SK-N-SH treated with all-trans-retinoic acid at 6 μM for 48 hours (cell line): ENCODE measurements around the gene PLA1A.

Source experiments
- ATAC-seq: fragments of 200-7000 bp; cut with Tn5 transposase; 3 replicates; pipeline ENCODE4 v1.9.1; 2020; ENCODE audit warnings: mild to moderate bottlenecking, moderate library complexity
- ARNTL ChIP-seq: fragments of 450-650 bp; formaldehyde crosslinking; IDR thresholded peaks from 2 replicates; pipeline ENCODE4 v1.5.0; 2020; ENCODE audit warnings: low read depth, mild to moderate bottlenecking, moderate library complexity, borderline replicate concordance
- BACH2 ChIP-seq: fragments of 250-450 bp; sonication (Bioruptor Pico); IDR thresholded peaks from 2 replicates; pipeline ENCODE4 v1.9.0; 2021; ENCODE audit warnings: mild to moderate bottlenecking, borderline replicate concordance
- CSDC2 ChIP-seq: fragments of 250-450 bp; sonication (Bioruptor Pico); IDR thresholded peaks from 2 replicates; pipeline ENCODE4 v1.5.0; 2020; ENCODE audit warnings: mild to moderate bottlenecking, moderate library complexity
- ESRRG ChIP-seq: fragments of 250-450 bp; sonication (Bioruptor Pico); IDR thresholded peaks from 2 replicates; pipeline ENCODE4 v1.6.1; 2021; ENCODE audit warnings: mild to moderate bottlenecking
- GLIS3 ChIP-seq: fragments of 250-450 bp; sonication (Bioruptor Pico); IDR thresholded peaks from 2 replicates; pipeline ENCODE4 v1.5.0; 2020; ENCODE audit warnings: mild to moderate bottlenecking, moderate library complexity
- ISL1 ChIP-seq: fragments of 250-450 bp; sonication (Bioruptor Pico); IDR thresholded peaks from 2 replicates; pipeline ENCODE4 v2.1.2; 2022; ENCODE audit warnings: mild to moderate bottlenecking, moderate library complexity
- OSR1 ChIP-seq: fragments of 250-450 bp; sonication (Bioruptor Pico); IDR thresholded peaks from 2 replicates; pipeline ENCODE4 v1.8.0; 2022; ENCODE audit warnings: moderate library complexity, mild to moderate bottlenecking, inconsistent platforms
- PPARA ChIP-seq: fragments of 250-450 bp; sonication (Bioruptor Pico); IDR thresholded peaks from 2 replicates; pipeline ENCODE4 v1.5.0; 2020; ENCODE audit warnings: mild to moderate bottlenecking, borderline replicate concordance
- RARB ChIP-seq: fragments of 250-450 bp; sonication (Bioruptor Pico); IDR thresholded peaks from 2 replicates; pipeline ENCODE4 v1.8.0; 2021; ENCODE audit warnings: mild to moderate bottlenecking, moderate library complexity
- SNAI2 ChIP-seq: fragments of 250-450 bp; sonication (Bioruptor Pico); IDR thresholded peaks from 2 replicates; pipeline ENCODE4 v1.5.0; 2020; ENCODE audit warnings: mild to moderate bottlenecking, moderate library complexity
- TCF4 ChIP-seq: fragments of 250-450 bp; sonication (Bioruptor Pico); IDR thresholded peaks from 2 replicates; pipeline ENCODE4 v1.8.0; 2021; ENCODE audit warnings: mild to moderate bottlenecking, moderate library complexity, borderline replicate concordance
- TOX ChIP-seq: fragments of 250-450 bp; sonication (Bioruptor Pico); IDR thresholded peaks from 2 replicates; pipeline ENCODE4 v1.8.0; 2021; ENCODE audit warnings: mild to moderate bottlenecking, moderate library complexity, borderline replicate concordance
- ZC3H10 ChIP-seq: fragments of 250-450 bp; sonication (Bioruptor Pico); IDR thresholded peaks from 2 replicates; pipeline ENCODE4 v1.5.1; 2021; ENCODE audit warnings: mild to moderate bottlenecking, moderate library complexity
- ZFP3 ChIP-seq: fragments of 250-450 bp; sonication (Bioruptor Pico); IDR thresholded peaks from 2 replicates; pipeline ENCODE4 v1.5.0; 2020; ENCODE audit warnings: mild to moderate bottlenecking, moderate library complexity
- ZFP30 ChIP-seq: fragments of 450-650 bp; formaldehyde crosslinking; IDR thresholded peaks from 2 replicates; pipeline ENCODE4 v1.5.0; 2022; ENCODE audit warnings: mild to moderate bottlenecking, moderate library complexity
- ZNF565 ChIP-seq: fragments of 450-650 bp; formaldehyde crosslinking; conservative IDR thresholded peaks from 2 replicates; pipeline ENCODE4 v1.5.0; 2020; ENCODE audit warnings: low read depth, mild to moderate bottlenecking, moderate library complexity
- ZNF70 ChIP-seq: fragments of 450-650 bp; formaldehyde crosslinking; IDR thresholded peaks from 2 replicates; pipeline ENCODE4 v1.5.0; 2020; ENCODE audit warnings: mild to moderate bottlenecking, moderate library complexity
- ZNF8 ChIP-seq: fragments of 450-650 bp; formaldehyde crosslinking; IDR thresholded peaks from 2 replicates; pipeline ENCODE4 v1.5.0; 2020; ENCODE audit warnings: mild to moderate bottlenecking, moderate library complexity
- TF ChIP-seq, protein P1 (sequence below): fragments of 250-450 bp; sonication (Bioruptor Pico); IDR thresholded peaks from 2 replicates; pipeline ENCODE4 v1.5.0; 2020; ENCODE audit warnings: mild to moderate bottlenecking, moderate library complexity
- TF ChIP-seq, protein P2 (sequence below): fragments of 250-450 bp; sonication (Bioruptor Pico); IDR thresholded peaks from 2 replicates; pipeline ENCODE4 v1.8.0; 2021; ENCODE audit warnings: low read depth, mild to moderate bottlenecking, moderate library complexity, borderline replicate concordance
- TF ChIP-seq, protein P3 (sequence below): fragments of 250-450 bp; sonication (Bioruptor Pico); IDR thresholded peaks from 2 replicates; pipeline ENCODE4 v1.5.1; 2020; ENCODE audit warnings: low read depth, mild to moderate bottlenecking, moderate library complexity
- TF ChIP-seq, protein P4 (sequence below): fragments of 250-450 bp; sonication (Bioruptor Pico); IDR thresholded peaks from 2 replicates; pipeline ENCODE4 v1.5.1; 2021; ENCODE audit warnings: mild to moderate bottlenecking, moderate library complexity
- TF ChIP-seq, protein P5 (sequence below): fragments of 250-450 bp; sonication (Bioruptor Pico); IDR thresholded peaks from 2 replicates; pipeline ENCODE4 v1.8.0; 2020; ENCODE audit warnings: mild to moderate bottlenecking, moderate library complexity, borderline replicate concordance

PLA1A gene

DNA sequence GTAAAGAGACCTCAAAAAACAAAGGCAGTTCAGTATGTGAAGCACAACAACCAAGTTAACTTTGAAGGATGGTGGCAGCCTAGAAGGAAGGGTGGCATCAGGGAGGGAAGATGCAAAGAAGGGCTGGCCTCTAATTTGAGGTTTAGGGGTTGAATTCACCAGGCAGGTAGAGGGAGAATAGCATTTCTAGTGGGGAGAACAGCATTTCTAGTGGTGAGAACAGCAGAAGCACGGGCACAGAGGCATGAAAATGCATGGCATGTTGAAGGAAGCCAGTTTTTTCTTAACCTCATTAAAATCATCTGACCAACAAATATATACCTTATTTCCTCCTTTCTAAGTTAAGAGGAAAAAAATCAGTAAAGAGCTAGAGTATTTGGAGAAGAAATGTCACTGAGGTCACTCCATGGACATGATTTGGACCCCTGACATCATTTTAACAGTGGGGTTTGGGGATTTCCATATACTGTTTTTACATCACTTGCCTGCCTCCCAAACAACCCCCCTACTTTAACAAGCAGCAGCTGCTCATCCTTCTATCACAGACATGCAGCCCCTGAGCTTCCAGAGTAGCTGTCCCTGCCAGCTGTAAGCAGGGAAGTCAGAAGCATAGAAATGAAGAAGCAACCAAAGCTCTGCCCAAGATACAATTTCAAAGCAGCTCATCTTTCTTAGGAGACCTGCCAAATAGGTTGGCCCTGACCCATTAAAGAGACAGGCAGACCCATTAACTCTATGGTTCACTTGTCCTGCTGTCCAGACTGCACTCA, 65.1 kb downstream of the PLA1A start:
- TF ChIP-seq ARNTL (CRISPR knock-in tag) (no peak), TOX (CRISPR knock-in tag) (no peak), ISL1 (peak; percentile 48; the same call in 1 of the 2 replicates), ZNF8 (CRISPR knock-in tag) (no peak), ZNF565 (CRISPR knock-in tag) (no peak), TCF4 (CRISPR knock-in tag) (no peak), SNAI2 (CRISPR knock-in tag) (no peak), PPARA (no peak), ESRRG (CRISPR knock-in tag) (no peak), ZFP30 (CRISPR knock-in tag) (no peak), OSR1 (CRISPR knock-in tag) (no peak), RARB (CRISPR knock-in tag) (no peak), GLIS3 (CRISPR knock-in tag) (0 out of 2 replicates have a peak, but pooled peaks have one; percentile 47), ZFP3 (CRISPR knock-in tag) (no peak), CSDC2 (CRISPR knock-in tag) (0 out of 2 replicates have a peak, but pooled peaks have one; percentile 38), ZC3H10 (no peak), ZNF70 (no peak), BACH2 (CRISPR knock-in tag) (no peak)
- TF ChIP-seq, protein P1, sequence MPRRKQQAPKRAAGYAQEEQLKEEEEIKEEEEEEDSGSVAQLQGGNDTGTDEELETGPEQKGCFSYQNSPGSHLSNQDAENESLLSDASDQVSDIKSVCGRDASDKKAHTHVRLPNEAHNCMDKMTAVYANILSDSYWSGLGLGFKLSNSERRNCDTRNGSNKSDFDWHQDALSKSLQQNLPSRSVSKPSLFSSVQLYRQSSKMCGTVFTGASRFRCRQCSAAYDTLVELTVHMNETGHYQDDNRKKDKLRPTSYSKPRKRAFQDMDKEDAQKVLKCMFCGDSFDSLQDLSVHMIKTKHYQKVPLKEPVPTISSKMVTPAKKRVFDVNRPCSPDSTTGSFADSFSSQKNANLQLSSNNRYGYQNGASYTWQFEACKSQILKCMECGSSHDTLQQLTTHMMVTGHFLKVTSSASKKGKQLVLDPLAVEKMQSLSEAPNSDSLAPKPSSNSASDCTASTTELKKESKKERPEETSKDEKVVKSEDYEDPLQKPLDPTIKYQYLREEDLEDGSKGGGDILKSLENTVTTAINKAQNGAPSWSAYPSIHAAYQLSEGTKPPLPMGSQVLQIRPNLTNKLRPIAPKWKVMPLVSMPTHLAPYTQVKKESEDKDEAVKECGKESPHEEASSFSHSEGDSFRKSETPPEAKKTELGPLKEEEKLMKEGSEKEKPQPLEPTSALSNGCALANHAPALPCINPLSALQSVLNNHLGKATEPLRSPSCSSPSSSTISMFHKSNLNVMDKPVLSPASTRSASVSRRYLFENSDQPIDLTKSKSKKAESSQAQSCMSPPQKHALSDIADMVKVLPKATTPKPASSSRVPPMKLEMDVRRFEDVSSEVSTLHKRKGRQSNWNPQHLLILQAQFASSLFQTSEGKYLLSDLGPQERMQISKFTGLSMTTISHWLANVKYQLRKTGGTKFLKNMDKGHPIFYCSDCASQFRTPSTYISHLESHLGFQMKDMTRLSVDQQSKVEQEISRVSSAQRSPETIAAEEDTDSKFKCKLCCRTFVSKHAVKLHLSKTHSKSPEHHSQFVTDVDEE (CRISPR knock-in tag): 0 out of 2 replicates have a peak, but pooled peaks have one; percentile 40
- TF ChIP-seq, protein P2, sequence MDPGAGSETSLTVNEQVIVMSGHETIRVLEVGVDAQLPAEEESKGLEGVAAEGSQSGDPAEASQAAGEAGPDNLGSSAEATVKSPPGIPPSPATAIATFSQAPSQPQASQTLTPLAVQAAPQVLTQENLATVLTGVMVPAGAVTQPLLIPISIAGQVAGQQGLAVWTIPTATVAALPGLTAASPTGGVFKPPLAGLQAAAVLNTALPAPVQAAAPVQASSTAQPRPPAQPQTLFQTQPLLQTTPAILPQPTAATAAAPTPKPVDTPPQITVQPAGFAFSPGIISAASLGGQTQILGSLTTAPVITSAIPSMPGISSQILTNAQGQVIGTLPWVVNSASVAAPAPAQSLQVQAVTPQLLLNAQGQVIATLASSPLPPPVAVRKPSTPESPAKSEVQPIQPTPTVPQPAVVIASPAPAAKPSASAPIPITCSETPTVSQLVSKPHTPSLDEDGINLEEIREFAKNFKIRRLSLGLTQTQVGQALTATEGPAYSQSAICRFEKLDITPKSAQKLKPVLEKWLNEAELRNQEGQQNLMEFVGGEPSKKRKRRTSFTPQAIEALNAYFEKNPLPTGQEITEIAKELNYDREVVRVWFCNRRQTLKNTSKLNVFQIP: no peak
- TF ChIP-seq, protein P3, sequence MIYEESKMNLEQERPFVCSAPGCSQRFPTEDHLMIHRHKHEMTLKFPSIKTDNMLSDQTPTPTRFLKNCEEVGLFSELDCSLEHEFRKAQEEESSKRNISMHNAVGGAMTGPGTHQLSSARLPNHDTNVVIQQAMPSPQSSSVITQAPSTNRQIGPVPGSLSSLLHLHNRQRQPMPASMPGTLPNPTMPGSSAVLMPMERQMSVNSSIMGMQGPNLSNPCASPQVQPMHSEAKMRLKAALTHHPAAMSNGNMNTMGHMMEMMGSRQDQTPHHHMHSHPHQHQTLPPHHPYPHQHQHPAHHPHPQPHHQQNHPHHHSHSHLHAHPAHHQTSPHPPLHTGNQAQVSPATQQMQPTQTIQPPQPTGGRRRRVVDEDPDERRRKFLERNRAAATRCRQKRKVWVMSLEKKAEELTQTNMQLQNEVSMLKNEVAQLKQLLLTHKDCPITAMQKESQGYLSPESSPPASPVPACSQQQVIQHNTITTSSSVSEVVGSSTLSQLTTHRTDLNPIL: no peak
- TF ChIP-seq, protein P4, sequence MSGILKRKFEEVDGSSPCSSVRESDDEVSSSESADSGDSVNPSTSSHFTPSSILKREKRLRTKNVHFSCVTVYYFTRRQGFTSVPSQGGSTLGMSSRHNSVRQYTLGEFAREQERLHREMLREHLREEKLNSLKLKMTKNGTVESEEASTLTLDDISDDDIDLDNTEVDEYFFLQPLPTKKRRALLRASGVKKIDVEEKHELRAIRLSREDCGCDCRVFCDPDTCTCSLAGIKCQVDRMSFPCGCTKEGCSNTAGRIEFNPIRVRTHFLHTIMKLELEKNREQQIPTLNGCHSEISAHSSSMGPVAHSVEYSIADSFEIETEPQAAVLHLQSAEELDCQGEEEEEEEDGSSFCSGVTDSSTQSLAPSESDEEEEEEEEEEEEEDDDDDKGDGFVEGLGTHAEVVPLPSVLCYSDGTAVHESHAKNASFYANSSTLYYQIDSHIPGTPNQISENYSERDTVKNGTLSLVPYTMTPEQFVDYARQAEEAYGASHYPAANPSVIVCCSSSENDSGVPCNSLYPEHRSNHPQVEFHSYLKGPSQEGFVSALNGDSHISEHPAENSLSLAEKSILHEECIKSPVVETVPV (CRISPR knock-in tag): no peak
- TF ChIP-seq, protein P5, sequence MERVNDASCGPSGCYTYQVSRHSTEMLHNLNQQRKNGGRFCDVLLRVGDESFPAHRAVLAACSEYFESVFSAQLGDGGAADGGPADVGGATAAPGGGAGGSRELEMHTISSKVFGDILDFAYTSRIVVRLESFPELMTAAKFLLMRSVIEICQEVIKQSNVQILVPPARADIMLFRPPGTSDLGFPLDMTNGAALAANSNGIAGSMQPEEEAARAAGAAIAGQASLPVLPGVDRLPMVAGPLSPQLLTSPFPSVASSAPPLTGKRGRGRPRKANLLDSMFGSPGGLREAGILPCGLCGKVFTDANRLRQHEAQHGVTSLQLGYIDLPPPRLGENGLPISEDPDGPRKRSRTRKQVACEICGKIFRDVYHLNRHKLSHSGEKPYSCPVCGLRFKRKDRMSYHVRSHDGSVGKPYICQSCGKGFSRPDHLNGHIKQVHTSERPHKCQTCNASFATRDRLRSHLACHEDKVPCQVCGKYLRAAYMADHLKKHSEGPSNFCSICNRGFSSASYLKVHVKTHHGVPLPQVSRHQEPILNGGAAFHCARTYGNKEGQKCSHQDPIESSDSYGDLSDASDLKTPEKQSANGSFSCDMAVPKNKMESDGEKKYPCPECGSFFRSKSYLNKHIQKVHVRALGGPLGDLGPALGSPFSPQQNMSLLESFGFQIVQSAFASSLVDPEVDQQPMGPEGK: no peak
- ATAC-seq: peak; percentile 70

DNA sequence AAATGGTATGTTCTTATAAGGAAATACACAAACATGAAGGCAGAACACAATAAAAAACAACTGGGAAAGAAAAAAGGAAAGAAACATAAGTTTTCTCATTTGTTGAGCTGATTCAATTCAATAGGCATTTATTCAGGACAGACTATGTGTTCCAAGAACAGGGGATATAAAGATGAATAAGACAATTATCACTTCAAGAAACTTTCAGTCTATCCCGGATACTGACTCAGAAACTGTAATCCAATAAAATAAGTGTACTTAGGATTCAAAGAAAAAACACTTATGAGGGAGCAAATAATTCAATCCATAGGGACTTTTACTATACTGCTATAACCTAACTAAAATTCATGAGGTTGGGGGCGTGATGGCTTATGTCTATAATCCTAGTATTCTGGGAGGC, 66.2 kb downstream of the PLA1A start:
- ATAC-seq: peak; percentile 33
- no peak for TF ChIP-seq ZNF8 (CRISPR knock-in tag)
- TF ChIP-seq, protein P1 (CRISPR knock-in tag): no peak
- TF ChIP-seq, protein P4 (CRISPR knock-in tag): no peak
- no peak for TF ChIP-seq RARB (CRISPR knock-in tag)
- no peak for TF ChIP-seq SNAI2 (CRISPR knock-in tag)
- TF ChIP-seq, protein P3: no peak
- TF ChIP-seq CSDC2 (CRISPR knock-in tag): no peak
- no peak for TF ChIP-seq ESRRG (CRISPR knock-in tag)
- TF ChIP-seq ZFP30 (CRISPR knock-in tag): no peak
- no peak for TF ChIP-seq TOX (CRISPR knock-in tag)
- no peak for TF ChIP-seq GLIS3 (CRISPR knock-in tag)
